ENCODE measurements around the gene BEST1.
"Not testable (repeated sequence)": the region's sequence is repeated elsewhere in the genome, so short reads cannot be mapped to it uniquely, and the experiment has no call there.

The BEST1 gene

GRCh38 chr11:61947486-61948210 lies 2.5 kb upstream of the BEST1 start:
- DNase-seq (ENCODE audit: low read depth in 2 of 2, low spot score in 1 of 2) = no peak

DNA sequence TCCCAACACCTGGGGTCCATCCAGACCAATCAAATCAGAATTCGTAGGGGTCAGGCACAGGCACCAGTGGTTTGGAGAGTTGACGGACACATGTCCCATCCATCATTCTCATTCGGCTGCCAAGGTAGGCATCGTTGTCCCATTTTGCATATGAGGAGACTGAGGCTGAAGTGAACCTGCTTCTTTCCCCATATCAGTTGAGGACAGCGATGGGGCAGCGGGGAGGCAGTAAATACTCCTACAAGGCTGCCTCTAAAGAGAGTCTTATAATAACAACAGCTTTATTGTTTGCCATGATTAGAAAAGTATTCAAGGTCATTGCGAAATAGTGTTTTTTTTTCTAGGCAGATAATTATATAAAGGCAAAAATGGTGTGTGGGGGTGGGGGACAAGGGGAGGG lies 1.6 kb upstream of the BEST1 start:
- DNase-seq (ENCODE audit: low read depth in 2 of 2, low spot score in 1 of 2) = no peak

DNA sequence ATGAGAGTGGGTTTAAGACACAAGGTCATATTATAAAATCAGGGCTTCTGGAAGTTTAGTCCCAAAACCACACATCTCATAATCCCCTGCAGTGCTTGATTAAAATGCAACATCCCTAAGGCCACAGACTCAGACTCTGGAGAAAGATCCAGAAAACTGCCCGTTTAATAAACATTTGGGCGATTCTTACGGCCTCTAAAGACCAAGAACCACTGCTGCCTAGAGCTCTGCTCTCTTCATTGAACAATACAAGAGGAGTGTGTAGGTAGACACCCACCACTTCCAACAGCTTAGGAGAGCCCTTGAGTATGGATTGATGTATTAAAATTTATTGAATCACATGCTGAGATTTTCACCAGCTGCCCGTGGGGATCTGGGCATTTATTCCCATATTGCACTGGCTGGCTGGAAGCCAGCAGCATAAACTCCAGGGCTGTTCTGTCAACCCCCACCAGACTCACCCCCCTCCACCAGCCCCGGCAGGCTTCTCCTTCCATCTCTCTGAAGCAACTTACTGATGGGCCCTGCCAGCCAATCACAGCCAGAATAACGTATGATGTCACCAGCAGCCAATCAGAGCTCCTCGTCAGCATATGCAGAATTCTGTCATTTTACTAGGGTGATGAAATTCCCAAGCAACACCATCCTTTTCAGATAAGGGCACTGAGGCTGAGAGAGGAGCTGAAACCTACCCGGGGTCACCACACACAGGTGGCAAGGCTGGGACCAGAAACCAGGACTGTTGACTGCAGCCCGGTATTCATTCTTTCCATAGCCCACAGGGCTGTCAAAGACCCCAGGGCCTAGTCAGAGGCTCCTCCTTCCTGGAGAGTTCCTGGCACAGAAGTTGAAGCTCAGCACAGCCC lies 749 bp upstream of the BEST1 start:
- DNase-seq (ENCODE audit: low read depth in 2 of 2, low spot score in 1 of 2) = no peak

DNA sequence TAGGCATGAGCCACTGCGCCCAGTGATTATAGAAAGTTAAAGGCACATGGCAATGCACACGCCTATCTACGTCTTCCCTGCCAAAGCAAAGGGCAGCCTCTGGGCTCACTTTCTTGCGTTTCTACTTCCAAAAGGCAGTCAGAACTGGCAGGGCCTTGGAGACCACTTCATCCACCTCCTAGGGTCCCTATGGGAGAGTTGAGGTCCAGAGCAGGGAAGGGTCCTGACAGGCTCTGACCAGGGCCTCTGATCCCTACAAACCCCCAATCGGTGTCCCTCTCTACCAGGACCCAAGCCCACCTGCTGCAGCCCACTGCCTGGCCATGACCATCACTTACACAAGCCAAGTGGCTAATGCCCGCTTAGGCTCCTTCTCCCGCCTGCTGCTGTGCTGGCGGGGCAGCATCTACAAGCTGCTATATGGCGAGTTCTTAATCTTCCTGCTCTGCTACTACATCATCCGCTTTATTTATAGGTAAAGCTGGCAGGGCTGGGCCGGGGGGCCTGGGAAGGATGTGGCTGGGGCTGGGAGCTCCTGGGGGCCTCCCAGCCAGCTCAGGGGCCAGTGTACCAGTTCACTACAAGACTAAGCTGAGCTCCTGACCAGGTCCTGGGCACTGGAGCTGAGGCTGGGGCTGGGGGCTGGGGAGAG lies 1.5 kb downstream of the BEST1 start:
- no peak for DNase-seq (ENCODE audit: low read depth in 2 of 2, low spot score in 1 of 2)

GRCh38 chr11:61952882-61953281 lies 2.7 kb downstream of the BEST1 start:
- DNase-seq (ENCODE audit: low read depth in 2 of 2, low spot score in 1 of 2) = no peak

GRCh38 chr11:61953632-61954031 lies 3.5 kb downstream of the BEST1 start:
- not testable (repeated sequence) for DNase-seq (ENCODE audit: low read depth in 2 of 2, low spot score in 1 of 2)

- no peak for DNase-seq (ENCODE audit: low read depth in 2 of 2, low spot score in 1 of 2)
Observed at GRCh38 chr11:61954106-61954850, 4.1 kb downstream of the BEST1 start.

- DNase-seq (ENCODE audit: low read depth in 2 of 2, low spot score in 1 of 2) = no peak
Observed at GRCh38 chr11:61954851-61955421, 4.8 kb downstream of the BEST1 start.

DNA sequence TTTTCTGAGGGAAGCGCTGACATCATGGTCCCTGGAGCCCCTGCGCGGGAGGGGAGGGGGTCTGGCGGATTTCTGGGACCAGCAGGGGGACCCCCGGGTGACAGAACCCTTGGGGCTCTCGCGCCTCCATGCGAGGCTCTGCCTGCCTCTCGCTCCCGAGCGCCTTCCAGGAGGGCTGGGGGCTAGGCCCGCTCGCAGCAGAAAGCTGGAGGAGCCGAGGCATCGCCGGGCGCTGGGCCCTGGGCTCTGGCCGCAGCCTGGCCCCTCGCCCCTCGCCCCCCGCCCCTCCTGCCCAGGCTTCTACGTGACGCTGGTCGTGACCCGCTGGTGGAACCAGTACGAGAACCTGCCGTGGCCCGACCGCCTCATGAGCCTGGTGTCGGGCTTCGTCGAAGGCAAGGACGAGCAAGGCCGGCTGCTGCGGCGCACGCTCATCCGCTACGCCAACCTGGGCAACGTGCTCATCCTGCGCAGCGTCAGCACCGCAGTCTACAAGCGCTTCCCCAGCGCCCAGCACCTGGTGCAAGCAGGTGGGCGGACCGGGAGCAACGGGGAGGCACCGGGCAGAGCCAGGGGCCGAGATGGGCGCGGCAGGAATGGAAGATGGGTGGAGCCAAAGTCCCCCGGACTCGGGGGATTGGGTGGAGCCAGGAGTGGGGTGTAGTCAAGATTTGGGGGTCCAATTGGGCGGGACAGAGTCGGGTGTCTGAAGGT lies 5.4 kb downstream of the BEST1 start:
- DNase-seq (ENCODE audit: low read depth in 2 of 2, low spot score in 1 of 2) = no peak

- DNase-seq (ENCODE audit: low read depth in 2 of 2, low spot score in 1 of 2) = no peak
Observed at GRCh38 chr11:61956191-61957020, 6.3 kb downstream of the BEST1 start.

DNA sequence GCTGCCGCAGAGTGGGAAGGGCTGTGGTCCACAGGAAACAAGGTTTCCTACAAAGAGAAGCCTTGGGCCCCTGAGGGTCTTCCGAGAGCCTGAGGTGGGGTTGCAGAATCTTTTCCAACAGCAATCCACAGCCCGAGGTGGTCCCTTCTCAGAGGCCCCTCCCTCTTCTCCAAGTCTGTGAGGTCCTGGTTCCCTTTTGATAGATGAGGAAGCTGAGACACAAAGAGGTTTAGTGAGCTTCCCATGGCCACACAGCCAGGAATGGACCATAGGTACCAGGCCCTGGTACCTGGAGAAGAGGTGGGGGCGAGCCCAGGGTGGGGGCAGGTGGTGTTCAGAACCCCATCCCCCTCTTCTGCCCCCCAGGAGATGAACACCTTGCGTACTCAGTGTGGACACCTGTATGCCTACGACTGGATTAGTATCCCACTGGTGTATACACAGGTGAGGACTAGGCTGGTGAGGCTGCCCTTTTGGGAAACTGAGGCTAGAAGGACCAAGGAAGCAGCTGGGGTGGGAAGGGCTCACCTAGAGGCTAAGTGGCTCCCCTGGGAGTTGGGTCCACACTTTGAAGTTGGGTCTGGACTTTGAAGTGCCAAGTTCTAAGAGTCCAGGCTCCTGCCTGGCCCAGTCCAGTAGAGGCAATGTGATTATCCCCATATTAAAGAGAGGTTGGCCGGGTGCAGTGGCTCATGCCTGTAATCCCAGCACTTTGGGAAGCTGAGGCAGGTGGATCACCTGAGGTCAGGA lies 7.0 kb downstream of the BEST1 start:
- no peak for DNase-seq (ENCODE audit: low read depth in 2 of 2, low spot score in 1 of 2)

DNA sequence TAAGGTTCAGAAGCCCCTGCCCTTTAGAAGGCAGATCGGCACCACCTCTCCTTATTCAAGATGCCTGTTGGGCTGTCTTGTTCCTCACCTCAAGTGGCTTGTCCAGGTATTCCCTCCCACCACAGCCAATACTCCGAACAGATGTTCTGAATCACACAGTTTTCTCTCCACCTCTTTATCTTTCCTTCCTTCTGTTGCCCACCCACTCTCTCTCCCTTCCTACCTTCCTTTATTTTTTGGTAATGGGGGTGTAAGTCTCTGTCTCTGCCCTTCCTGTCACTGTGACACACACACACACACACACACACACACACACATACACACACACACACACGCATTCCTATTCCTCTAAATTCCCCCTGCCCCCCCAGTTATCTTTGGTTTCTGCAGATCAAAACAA lies 8.4 kb downstream of the BEST1 start:
- no peak for DNase-seq (ENCODE audit: low read depth in 2 of 2, low spot score in 1 of 2)

DNA sequence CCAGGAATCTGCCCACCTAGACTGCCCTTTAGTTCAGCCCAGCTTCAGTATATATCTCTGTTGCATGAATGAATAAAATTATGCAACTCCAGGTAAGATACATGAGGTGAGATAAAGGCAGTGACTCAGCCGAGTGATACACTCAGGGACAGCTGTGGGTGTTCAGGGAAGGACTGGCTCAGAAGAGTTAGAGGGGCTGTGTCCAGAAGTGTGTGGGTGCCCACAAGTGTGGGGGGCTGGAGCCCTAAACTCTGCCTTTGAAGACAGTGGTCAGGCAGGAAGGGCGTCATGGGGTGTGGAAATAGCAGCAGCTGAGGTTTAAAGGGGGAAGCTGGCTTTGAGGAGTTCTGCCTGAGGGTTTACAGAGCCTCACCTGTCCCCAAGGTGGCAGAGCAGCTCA lies 9.0 kb downstream of the BEST1 start:
- no peak for DNase-seq (ENCODE audit: low read depth in 2 of 2, low spot score in 1 of 2)

GRCh38 chr11:61959678-61960077 lies 9.5 kb downstream of the BEST1 start:
- no peak for DNase-seq (ENCODE audit: low read depth in 2 of 2, low spot score in 1 of 2)

DNA sequence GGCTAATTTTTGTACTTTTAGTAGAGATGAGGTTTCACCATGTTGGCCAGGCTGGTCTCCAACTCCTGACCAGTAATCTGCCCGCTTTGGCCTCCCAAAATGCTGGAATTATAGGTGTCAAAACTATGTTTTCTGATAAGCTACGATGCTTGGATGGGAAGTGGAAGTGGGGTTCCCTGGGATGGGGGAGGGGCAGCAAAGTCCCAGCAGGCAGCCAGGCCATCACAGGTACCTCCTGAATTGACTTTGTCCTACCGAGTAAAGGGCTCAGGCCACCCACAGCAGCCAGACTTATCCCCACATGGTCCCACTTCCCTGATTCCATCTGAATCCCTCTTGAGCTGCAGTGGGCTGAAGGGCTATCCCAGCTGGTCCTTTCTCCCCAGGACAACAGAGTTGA lies 10.4 kb downstream of the BEST1 start:
- no peak for DNase-seq (ENCODE audit: low read depth in 2 of 2, low spot score in 1 of 2)

- no peak for DNase-seq (ENCODE audit: low read depth in 2 of 2, low spot score in 1 of 2)
Observed at GRCh38 chr11:61961570-61962212, 11.5 kb downstream of the BEST1 start.

DNA sequence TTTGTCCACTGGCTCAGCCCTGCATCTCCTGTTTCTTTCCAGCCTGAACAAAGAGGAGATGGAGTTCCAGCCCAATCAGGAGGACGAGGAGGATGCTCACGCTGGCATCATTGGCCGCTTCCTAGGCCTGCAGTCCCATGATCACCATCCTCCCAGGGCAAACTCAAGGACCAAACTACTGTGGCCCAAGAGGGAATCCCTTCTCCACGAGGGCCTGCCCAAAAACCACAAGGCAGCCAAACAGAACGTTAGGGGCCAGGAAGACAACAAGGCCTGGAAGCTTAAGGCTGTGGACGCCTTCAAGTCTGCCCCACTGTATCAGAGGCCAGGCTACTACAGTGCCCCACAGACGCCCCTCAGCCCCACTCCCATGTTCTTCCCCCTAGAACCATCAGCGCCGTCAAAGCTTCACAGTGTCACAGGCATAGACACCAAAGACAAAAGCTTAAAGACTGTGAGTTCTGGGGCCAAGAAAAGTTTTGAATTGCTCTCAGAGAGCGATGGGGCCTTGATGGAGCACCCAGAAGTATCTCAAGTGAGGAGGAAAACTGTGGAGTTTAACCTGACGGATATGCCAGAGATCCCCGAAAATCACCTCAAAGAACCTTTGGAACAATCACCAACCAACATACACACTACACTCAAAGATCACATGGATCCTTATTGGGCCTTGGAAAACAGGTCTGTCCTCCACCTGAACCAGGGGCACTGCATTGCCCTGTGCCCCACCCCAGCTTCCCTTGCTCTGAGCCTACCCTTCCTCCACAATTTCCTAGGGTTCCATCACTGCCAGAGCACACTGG lies 12.3 kb downstream of the BEST1 start:
- no peak for DNase-seq (ENCODE audit: low read depth in 2 of 2, low spot score in 1 of 2)

DNA sequence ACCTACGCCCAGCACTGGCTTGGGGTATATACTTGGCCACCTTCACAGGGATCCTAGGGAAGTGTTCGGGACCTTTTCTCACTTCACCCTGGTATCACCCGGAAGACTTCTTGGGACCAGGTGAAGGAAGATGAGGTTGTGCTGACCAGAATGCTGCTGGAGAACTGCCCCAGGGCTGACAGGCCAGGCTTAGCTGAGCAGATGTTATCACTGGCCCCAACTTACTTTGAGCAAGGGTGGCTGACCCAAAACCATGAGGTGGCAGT lies 12.8 kb downstream of the BEST1 start:
- no peak for DNase-seq (ENCODE audit: low read depth in 2 of 2, low spot score in 1 of 2)
